ENCODE data around the gene CES3. TPM values are rescaled to one million over a fixed set of nuclear protein-coding genes. Genes with fewer than 3 reads are reported as not detected.

CES3 gene
- total and polyA plus RNA-seq, 9 of the 15 experiments (the other 6 are each of a cell fraction or from before 2014, with no cell fraction given): 0.06 to 2.2 (median 0.68) TPM

GRCh38 chr16:67017810-67018488 lies 56.9 kb downstream of the CES3 start (continued):
- TF ChIP-seq CBX1 (IDR thresholded peaks at IDR 0.05; ENCODE audit: low read depth): no peak
- TF ChIP-seq SMARCB1 (IDR thresholded peaks at IDR 0.05; ENCODE audit: insufficient read length, low read depth): no peak
- TF ChIP-seq GABPB2 (CRISPR knock-in tag; conservative IDR thresholded peaks at IDR 0.05): no peak
- no peak for TF ChIP-seq POLR3G (IDR thresholded peaks at IDR 0.05; ENCODE audit: extremely low read depth, insufficient read length, insufficient replicate concordance)
- TF ChIP-seq ZNF518B (CRISPR knock-in tag; IDR thresholded peaks at IDR 0.05): no peak
- no peak for TF ChIP-seq MED1 (CRISPR knock-in tag; IDR thresholded peaks at IDR 0.05; ENCODE audit: borderline replicate concordance)
- no peak for TF ChIP-seq NFXL1 (CRISPR knock-in tag; IDR thresholded peaks at IDR 0.05)
- no peak for TF ChIP-seq HMG20B (CRISPR knock-in tag; IDR thresholded peaks at IDR 0.05)
- peak; percentile 95 for TF ChIP-seq SMC3 (conservative IDR thresholded peaks at IDR 0.05; ENCODE audit: insufficient read depth, low read depth, low read length)
- TF ChIP-seq FOXO4 (CRISPR knock-in tag; IDR thresholded peaks at IDR 0.05): no peak
- TF ChIP-seq CLOCK (CRISPR knock-in tag; IDR thresholded peaks at IDR 0.05; ENCODE audit: borderline replicate concordance): no peak
- no peak for TF ChIP-seq ARID1B (IDR thresholded peaks at IDR 0.05)
- no peak for TF ChIP-seq CAMTA2 (CRISPR knock-in tag; conservative IDR thresholded peaks at IDR 0.05)
- TF ChIP-seq POLR2B (IDR thresholded peaks at IDR 0.05; ENCODE audit: low read depth, partially characterized antibody): no peak
- TF ChIP-seq FOXK2 (conservative IDR thresholded peaks at IDR 0.05 in 1 of 2, IDR thresholded peaks at IDR 0.05 in 1 of 2; ENCODE audit: low read depth in 2 of 2): no peak; a peak in 1 of 4 replicates
- no peak for TF ChIP-seq TCFL5 (CRISPR knock-in tag; conservative IDR thresholded peaks at IDR 0.05)
- no peak for TF ChIP-seq POU5F1 (IDR thresholded peaks at IDR 0.05; ENCODE audit: borderline replicate concordance, low read depth, low read length, partially characterized antibody)
- no peak for TF ChIP-seq FOXA1 (IDR thresholded peaks at IDR 0.05; ENCODE audit: borderline replicate concordance)
- TF ChIP-seq NFIX (CRISPR knock-in tag; IDR thresholded peaks at IDR 0.05; ENCODE audit: low read depth): no peak
- TF ChIP-seq SMARCA4 (IDR thresholded peaks at IDR 0.05): no peak
- no peak for TF ChIP-seq THRAP3 (IDR thresholded peaks at IDR 0.05; ENCODE audit: borderline replicate concordance)
- TF ChIP-seq STAG1 (CRISPR knock-in tag; IDR thresholded peaks at IDR 0.05; ENCODE audit: borderline replicate concordance): peak; percentile 83; the same call in 1 of the 2 replicates

Data from K562 (cell line).